Fibroblast of villous mesenchyme (primary cell): ENCODE results near the gene TNS3. TPM values are rescaled to one million over a fixed set of nuclear protein-coding genes. Genes with fewer than 3 reads are reported as not detected.

Source experiments
- DNase-seq: peaks from one replicate; pipeline ENCODE4 v3.0.0-alpha.2; 2010; ENCODE audit warnings: low read depth
- H3K4me3 ChIP-seq: 2 replicates; pipeline ENCODE4 v1.5.1; 2011; ENCODE audit warnings: low read depth, mild to moderate bottlenecking, low read length
- total RNA-seq: library from RNA; depleted of rRNA; stranded (reverse); fragments of >200 nt; gene quantifications from 2 replicates; pipeline ENCODE4 v1.2.3, GENCODE V29; 2012
- TF ChIP-seq, protein P1 (sequence below): IDR thresholded peaks from 2 replicates; pipeline ENCODE4 v1.5.1; 2012; ENCODE audit warnings: low read depth, mild to moderate bottlenecking, low read length; ENCODE audit not compliant: insufficient read depth

TNS3 gene
- total RNA-seq, 1 donor: 202 TPM

DNA sequence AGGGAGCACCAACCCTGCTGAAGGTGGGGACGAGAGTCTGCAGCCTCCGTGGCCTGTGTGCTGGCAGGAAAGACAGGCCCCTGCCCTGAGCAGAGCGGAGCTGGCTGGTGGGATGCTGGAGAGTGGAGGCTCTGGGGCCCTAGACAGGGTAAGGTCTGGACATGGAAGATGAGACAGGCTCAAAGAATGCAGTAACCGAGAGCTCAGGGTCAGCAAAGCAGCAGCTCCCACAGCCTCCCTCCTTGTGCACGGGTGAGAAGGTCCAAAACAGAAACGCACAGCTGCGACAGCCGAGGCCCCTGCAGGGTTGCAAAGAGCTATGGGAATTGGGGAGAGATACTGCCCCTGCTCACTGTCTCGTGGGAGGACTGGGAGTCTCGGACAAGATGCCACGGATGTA, 80.5 kb downstream of the TNS3 start:
- no peak overlapping the region for H3K4me3 ChIP-seq
- TF ChIP-seq, protein P1, sequence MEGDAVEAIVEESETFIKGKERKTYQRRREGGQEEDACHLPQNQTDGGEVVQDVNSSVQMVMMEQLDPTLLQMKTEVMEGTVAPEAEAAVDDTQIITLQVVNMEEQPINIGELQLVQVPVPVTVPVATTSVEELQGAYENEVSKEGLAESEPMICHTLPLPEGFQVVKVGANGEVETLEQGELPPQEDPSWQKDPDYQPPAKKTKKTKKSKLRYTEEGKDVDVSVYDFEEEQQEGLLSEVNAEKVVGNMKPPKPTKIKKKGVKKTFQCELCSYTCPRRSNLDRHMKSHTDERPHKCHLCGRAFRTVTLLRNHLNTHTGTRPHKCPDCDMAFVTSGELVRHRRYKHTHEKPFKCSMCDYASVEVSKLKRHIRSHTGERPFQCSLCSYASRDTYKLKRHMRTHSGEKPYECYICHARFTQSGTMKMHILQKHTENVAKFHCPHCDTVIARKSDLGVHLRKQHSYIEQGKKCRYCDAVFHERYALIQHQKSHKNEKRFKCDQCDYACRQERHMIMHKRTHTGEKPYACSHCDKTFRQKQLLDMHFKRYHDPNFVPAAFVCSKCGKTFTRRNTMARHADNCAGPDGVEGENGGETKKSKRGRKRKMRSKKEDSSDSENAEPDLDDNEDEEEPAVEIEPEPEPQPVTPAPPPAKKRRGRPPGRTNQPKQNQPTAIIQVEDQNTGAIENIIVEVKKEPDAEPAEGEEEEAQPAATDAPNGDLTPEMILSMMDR: no peak
- DNase-seq: peak; percentile 98

DNA sequence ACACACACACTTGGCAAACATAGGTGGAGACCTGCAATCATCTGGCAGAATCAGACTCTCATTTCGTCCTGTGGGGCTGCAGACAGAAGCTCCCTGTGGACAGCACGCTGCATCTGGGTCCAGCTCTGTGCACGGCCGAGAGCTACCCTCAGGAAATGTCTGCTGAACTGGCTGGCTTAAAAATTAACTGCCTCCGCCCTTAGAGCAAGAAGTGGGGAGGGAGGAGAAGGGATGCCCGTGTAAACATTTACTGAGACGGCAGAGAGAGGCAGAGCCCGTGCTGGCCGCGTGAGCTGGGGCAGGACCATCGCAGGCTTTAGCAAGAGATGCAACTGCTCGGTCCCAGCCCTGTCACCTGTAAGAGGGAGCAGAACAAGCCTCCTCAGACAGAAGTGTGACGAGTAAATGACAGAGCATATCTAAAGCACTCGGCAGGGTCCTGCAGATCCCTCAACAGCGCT, 81.8 kb downstream of the TNS3 start:
- DNase-seq: no peak
- TF ChIP-seq, protein P1: no peak
- no peak overlapping the region for H3K4me3 ChIP-seq

DNA sequence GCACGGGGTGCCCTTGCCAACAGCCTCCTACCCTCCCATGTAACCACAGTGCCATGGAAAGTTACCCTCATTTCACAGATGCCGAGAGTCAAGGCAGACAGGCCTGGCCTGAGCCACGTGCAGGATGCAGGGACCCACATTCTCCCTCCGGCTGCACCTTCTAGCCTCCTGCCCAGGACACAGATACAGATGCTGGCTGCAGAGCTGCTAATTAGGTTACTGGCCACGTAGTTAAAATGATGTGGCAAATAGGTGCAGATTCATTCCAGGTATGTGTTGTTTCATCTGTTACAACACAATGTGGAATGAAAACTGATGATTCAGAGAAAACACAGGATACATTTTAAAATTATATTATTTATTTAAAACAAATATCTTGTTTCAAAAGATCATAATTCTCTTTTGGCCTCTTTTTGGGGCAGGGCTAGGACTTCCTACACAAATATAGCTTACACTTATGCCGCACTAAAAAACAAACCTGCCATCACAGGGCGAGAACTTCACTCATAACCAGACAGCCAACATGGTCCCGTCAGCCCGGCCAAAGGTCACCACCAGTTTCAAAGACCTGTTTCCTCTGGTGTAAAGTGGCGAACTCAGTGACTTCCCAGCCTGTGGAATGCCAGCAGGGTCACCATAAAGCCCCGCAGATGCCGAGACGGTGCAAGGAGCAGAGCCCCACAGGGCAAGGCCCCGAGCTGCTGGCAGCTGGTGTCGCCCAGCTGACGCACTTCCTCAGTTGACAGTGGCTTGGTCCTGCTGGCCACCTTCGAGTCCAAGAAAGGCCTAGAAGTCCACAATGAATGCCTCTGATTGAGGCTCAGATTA, 83.5 kb downstream of the TNS3 start:
- H3K4me3 ChIP-seq: no peak overlapping the region
- no peak for DNase-seq
- TF ChIP-seq, protein P1: no peak

DNA sequence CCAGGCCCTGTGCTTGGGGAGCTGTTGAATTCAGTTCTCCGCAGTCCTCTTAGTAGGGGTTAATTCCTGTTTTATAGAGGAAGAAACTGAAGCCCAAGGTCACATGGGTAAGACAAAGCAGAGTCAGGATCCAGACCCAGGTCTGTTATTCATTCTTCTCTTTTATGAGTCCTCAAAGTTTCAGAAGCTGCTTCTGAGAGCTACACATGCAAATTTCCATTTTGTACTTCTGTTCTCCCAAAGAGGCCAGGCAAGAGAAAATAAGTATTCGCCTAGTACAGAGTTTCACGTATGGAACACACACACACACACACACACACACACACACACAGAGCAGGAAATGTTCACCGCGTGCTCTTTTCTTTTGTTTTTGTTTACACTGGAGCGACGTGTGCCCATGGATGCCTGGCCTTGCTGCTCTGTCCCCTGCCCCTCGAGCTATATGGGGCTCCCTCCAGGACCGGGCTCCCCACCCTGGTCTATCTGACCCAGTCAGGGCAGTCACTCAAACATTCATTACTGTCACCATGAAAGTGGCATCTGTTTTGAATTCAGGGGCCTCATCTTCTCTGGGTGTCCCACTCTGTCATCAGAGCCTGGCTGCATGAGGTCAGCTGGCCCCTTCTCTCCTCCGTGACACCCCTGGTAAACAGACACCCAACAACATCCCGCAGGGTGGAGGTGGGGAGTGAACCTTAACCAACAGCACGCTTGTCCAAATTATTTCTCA, 84.4 kb downstream of the TNS3 start:
- peak; percentile 69 for DNase-seq
- H3K4me3 ChIP-seq: no peak overlapping the region
- TF ChIP-seq, protein P1: no peak

DNA sequence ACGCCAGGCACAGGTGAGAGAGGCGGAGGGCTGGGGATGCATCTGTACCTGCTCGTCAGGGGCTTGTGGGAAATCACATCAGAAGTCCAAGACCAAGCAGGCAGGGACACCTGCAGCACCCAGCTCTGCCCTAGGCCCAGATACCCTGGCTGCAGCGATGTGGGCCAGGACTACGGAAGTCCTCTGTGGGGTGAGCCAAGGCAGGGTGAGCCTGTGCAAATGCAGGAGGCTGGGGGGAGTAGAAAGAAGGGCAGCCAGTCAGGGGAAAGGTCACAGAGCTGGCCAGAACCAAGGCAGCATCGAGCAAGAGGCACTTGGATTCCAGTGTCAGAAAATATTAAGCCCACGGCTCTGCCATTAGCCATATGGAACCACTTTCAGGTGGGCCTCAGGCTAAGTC, 85.2 kb downstream of the TNS3 start:
- TF ChIP-seq, protein P1: no peak

DNA sequence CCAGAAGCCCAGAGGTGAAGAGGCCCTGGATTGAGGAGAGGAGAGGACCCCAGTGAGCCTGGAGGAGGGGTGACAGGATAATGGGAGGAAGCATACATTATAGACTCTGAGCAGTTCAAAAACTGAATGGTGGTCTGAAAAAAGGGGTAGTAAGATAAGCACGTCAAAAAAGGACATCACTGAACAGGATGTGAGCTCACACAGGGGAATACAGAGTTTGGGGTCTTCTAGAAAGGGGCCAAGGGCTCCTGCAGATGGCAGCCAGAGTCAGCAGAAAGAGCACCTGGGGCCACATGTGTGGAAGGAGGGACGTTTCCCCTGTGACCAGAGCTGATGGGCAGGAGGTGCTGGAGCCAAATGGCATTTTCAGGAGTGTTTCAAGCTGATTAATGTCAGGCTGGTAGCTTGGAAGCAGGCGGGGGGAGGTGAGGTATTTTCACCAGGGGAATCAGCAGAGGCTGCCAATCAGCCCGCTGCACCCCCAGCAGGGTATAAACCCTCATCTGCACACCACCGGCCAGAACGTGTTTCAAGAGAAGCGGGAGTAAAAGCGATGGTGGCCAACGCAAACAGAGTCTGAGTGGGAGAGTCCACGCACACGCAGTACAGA, 85.8 kb downstream of the TNS3 start:
- H3K4me3 ChIP-seq: no peak overlapping the region
- TF ChIP-seq, protein P1: no peak
- no peak for DNase-seq

More for the DNA sequence above, 85.2 kb downstream of the TNS3 start:
- no peak for DNase-seq
- H3K4me3 ChIP-seq: no peak overlapping the region
